BJ (cell line): ENCODE measurements around the gene LDHB. TPM values are rescaled to one million over a fixed set of nuclear protein-coding genes. Genes with fewer than 3 reads are reported as not detected.

Source experiments
- CTCF ChIA-PET: fragments of 350-600 bp; formaldehyde crosslinking; extraction: SDS; loops from one replicate; lab custom pipeline; 2021; ENCODE audit warnings: antibody characterized with exemption, inconsistent platforms; lab: Yijun Ruan, JAX
- POLR2A ChIA-PET: fragments of 300-600 bp; sonication (Branson Sonifier 250); formaldehyde crosslinking; extraction: SDS; loops from one replicate; lab custom pipeline; 2021; ENCODE audit warnings: antibody characterized with exemption; lab: Charles Lee
- DNase-seq: peaks from one replicate; pipeline ENCODE4 v3.0.0-alpha.2; 2011; ENCODE audit warnings: low read depth
- H3K27me3 ChIP-seq: 2 replicates; pipeline ENCODE4 v1.6.0; 2011; ENCODE audit warnings: low read length; ENCODE audit not compliant: control insufficient read depth, insufficient read depth
- H3K36me3 ChIP-seq: 2 replicates; pipeline ENCODE4 v1.5.1; 2011; ENCODE audit warnings: low read length; ENCODE audit not compliant: control insufficient read depth, insufficient read depth
- H3K4me3 ChIP-seq: 2 replicates; pipeline ENCODE4 v1.5.1; 2011; ENCODE audit warnings: low read depth, mild to moderate bottlenecking, control low read depth, low read length
- polyA plus RNA-seq: library from polyadenylated mRNA; depleted of rRNA; stranded (reverse); fragments of >200 nt; gene quantifications from 2 replicates; pipeline ENCODE4 v1.2.3, GENCODE V29; 2011
- TF ChIP-seq, protein P1 (sequence below): IDR thresholded peaks from 2 replicates; pipeline ENCODE4 v1.5.1; 2011; ENCODE audit warnings: low read depth, mild to moderate bottlenecking, control low read depth, inconsistent platforms, low read length, moderate library complexity; ENCODE audit not compliant: insufficient read depth

LDHB gene
- polyA plus RNA-seq, 1 experiment = 275 TPM

- CTCF ChIA-PET = interaction anchor here (1.6 to 2.6 kb wide), 2 partner anchors 73 to 76 kb away, joined by 4 to 11 read pairs; no protein-coding TSS in a partner anchor
- TF ChIP-seq, protein P1, sequence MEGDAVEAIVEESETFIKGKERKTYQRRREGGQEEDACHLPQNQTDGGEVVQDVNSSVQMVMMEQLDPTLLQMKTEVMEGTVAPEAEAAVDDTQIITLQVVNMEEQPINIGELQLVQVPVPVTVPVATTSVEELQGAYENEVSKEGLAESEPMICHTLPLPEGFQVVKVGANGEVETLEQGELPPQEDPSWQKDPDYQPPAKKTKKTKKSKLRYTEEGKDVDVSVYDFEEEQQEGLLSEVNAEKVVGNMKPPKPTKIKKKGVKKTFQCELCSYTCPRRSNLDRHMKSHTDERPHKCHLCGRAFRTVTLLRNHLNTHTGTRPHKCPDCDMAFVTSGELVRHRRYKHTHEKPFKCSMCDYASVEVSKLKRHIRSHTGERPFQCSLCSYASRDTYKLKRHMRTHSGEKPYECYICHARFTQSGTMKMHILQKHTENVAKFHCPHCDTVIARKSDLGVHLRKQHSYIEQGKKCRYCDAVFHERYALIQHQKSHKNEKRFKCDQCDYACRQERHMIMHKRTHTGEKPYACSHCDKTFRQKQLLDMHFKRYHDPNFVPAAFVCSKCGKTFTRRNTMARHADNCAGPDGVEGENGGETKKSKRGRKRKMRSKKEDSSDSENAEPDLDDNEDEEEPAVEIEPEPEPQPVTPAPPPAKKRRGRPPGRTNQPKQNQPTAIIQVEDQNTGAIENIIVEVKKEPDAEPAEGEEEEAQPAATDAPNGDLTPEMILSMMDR = no peak
- POLR2A ChIA-PET = no interaction called here
Observed at GRCh38 chr12:21604245-21605101, 53.2 kb downstream of the LDHB start, which contains the start of gene GYS2. Gene GYS2 (minus strand): TSS chr12:21604847. CDS start chr12:21604592, 255 bp downstream.

GRCh38 chr12:21602774-21603173 lies 54.9 kb downstream of the LDHB start:
- ChIA-PET CTCF (no interaction called here), POLR2A (no interaction called here)
- Histone ChIP-seq H3K4me3 (no peak overlapping the region), H3K27me3 (0 out of 2 replicates have a peak, but pooled peaks cover 1% of the 10 kb centered on the region), H3K36me3 (no peaks in the 10 kb centered on the region)
- TF ChIP-seq, protein P1 = no peak
- no peak for DNase-seq

More at GRCh38 chr12:21604245-21605101, 53.2 kb downstream of the LDHB start, which contains the start of gene GYS2:
- Histone ChIP-seq H3K27me3 (no peaks in the 10 kb centered on the region), H3K36me3 (no peaks in the 10 kb centered on the region), H3K4me3 (no peak within 1 kb of the TSS)
- DNase-seq = no peak

GRCh38 chr12:21600196-21600595 lies 57.4 kb downstream of the LDHB start:
- Histone ChIP-seq H3K36me3 (no peaks in the 10 kb centered on the region), H3K4me3 (no peak overlapping the region), H3K27me3 (0 out of 2 replicates have a peak, but pooled peaks cover 1% of the 10 kb centered on the region)
- ChIA-PET POLR2A (no interaction called here), CTCF (interaction anchor here (1.0 to 1.9 kb wide), 2 partner anchors 78 to 80 kb away, joined by 4 to 6 read pairs; no protein-coding TSS in a partner anchor)
- TF ChIP-seq, protein P1 = no peak
- DNase-seq = no peak

DNA sequence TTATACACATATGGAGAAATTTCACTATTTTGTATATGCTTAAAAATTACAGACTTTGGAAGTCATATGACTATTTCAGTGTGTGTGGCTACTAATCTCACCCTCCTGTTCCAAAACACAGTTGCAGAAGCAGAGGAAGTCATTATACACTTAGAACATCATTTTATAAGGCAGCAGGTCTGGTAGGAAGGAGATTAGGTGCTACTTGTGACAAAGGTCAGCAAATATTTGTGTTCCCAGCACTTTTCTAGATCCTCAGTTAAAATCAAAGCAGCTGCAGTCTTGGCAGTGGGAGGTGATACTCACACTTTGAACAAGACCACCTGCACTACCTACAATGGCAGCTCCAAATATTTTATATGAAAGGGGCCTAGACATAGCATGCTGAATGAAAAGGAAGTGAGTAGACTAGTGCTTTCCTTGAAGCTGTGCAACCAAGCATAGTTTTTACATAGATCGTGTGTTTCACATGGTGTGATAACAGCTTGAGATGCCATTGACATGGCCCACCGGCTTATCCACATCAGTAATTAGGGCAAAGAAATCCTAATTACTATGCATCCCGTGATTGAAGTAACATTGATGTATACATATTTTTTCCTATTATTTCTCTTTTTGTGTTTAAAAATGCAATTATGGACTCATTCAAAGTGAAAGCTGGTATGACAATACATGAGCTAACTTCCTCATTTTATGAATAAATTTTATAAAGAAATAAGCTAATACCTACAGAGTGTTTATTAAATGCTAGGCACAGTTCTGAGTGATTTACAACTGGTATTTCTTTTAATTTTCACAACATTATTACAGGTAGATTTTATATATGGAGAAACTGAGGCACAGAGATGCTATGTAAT lies 58.3 kb downstream of the LDHB start:
- H3K36me3 ChIP-seq = no peaks in the 10 kb centered on the region
- no peak for DNase-seq
- no peak overlapping the region for H3K4me3 ChIP-seq
- POLR2A ChIA-PET = no interaction called here
- H3K27me3 ChIP-seq = 0 out of 2 replicates have a peak, but pooled peaks cover 1% of the 10 kb centered on the region
- TF ChIP-seq, protein P1 = no peak
- CTCF ChIA-PET = interaction anchor here (1.0 to 1.9 kb wide), 3 partner anchors 17 to 81 kb away, joined by 4 to 6 read pairs (median 4); no protein-coding TSS in a partner anchor
